ENCODE measurements around the gene ARHGAP22. TPM values are rescaled to one million over a fixed set of nuclear protein-coding genes. Genes with fewer than 3 reads are reported as not detected.

Gene ARHGAP22
- polyA plus RNA-seq, 1 experiment, result 7.2 TPM

DNA sequence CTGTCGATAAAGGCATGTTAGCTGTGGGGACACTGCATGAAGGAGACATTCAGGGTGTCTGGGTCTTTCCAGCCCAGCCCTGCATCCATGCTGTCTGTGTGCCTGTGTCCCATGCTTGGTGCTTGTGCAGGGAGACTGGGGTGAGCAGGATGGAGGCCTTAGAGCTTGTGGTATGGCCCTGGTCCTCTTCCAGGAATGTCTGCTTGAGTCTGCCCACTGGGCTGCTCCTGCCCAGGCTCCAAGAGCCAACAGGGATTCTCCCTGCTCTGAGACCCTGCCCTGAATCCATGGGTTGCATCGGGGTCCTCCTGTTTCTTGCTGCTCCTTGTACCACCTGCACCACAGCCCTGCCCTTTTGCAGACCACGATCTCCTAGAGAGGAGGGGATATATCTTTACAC is 31.4 kb upstream of the ARHGAP22 start:
- H3K36me3 ChIP-seq (ENCODE audit: control insufficient read depth, insufficient read depth, low read length), result no peaks in the 10 kb centered on the region
- no peak for DNase-seq (ENCODE audit: low read depth)
- TF ChIP-seq, protein P1, sequence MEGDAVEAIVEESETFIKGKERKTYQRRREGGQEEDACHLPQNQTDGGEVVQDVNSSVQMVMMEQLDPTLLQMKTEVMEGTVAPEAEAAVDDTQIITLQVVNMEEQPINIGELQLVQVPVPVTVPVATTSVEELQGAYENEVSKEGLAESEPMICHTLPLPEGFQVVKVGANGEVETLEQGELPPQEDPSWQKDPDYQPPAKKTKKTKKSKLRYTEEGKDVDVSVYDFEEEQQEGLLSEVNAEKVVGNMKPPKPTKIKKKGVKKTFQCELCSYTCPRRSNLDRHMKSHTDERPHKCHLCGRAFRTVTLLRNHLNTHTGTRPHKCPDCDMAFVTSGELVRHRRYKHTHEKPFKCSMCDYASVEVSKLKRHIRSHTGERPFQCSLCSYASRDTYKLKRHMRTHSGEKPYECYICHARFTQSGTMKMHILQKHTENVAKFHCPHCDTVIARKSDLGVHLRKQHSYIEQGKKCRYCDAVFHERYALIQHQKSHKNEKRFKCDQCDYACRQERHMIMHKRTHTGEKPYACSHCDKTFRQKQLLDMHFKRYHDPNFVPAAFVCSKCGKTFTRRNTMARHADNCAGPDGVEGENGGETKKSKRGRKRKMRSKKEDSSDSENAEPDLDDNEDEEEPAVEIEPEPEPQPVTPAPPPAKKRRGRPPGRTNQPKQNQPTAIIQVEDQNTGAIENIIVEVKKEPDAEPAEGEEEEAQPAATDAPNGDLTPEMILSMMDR (IDR thresholded peaks at IDR 0.05; ENCODE audit: insufficient read depth, low read depth, low read length), result no peak
- CTCF ChIA-PET, result interaction anchor here (0.6 to 13.8 kb wide), 3 partner anchors 21 to 54 kb away, joined by 3 to 97 read pairs (median 5); no protein-coding TSS in a partner anchor
- H3K4me3 ChIP-seq (ENCODE audit: low read depth, low read length), result no peak overlapping the region
- no peaks in the 10 kb centered on the region for H3K27me3 ChIP-seq (ENCODE audit: control insufficient read depth, insufficient read depth, low read length)
- POLR2A ChIA-PET, result no interaction called here

DNA sequence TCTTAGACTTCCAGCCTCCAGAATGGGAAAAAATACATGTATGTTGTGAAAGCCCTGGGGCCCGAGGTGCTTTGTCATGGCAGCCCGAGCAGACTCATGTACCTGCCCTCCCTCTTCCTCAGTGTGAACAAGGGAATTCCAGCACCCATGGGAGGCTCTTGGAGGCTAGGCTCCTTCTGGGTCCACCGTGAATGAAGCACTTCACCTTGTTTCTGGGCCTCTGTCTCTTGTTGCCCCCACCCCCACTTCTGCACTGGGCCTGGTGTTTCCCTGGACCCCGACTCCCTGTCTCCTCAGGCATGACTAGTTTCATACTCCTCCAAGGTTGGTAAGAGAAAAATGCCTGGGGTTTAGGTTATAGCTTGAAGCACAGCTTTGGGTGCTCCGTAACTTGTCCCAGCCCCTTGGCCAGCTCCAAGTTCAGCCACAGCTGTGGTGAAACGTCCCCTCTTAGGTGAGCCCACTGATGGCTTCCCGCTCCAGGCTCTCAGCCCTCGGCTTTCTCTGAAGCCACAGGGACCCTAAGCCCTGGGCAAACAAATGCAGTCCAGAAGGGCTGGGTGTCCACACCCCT is 30.2 kb upstream of the ARHGAP22 start:
- DNase-seq (ENCODE audit: low read depth), result no peak
- TF ChIP-seq, protein P1 (IDR thresholded peaks at IDR 0.05; ENCODE audit: insufficient read depth, low read depth, low read length), result no peak
- Histone ChIP-seq H3K4me3 (ENCODE audit: low read depth, low read length) (no peak overlapping the region), H3K36me3 (ENCODE audit: control insufficient read depth, insufficient read depth, low read length) (no peaks in the 10 kb centered on the region), H3K27me3 (ENCODE audit: control insufficient read depth, insufficient read depth, low read length) (no peaks in the 10 kb centered on the region)
- ChIA-PET POLR2A (no interaction called here), CTCF (interaction anchor here (1.1 to 13.8 kb wide), 3 partner anchors 9 to 27 kb away, joined by 3 to 97 read pairs (median 5); no protein-coding TSS in a partner anchor)

GRCh38 chr10:48634198-48634983 is 29.5 kb upstream of the ARHGAP22 start:
- ChIA-PET CTCF (interaction anchor here (0.6 to 13.8 kb wide), 4 partner anchors 8 to 499 kb away, joined by 3 to 97 read pairs (median 6); no protein-coding TSS in a partner anchor), POLR2A (no interaction called here)
- peak; percentile 31 for DNase-seq (ENCODE audit: low read depth)
- TF ChIP-seq, protein P1 (IDR thresholded peaks at IDR 0.05; ENCODE audit: insufficient read depth, low read depth, low read length), result no peak
- Histone ChIP-seq H3K27me3 (ENCODE audit: control insufficient read depth, insufficient read depth, low read length) (no peaks in the 10 kb centered on the region), H3K36me3 (ENCODE audit: control insufficient read depth, insufficient read depth, low read length) (no peaks in the 10 kb centered on the region), H3K4me3 (ENCODE audit: low read depth, low read length) (no peak overlapping the region)

DNA sequence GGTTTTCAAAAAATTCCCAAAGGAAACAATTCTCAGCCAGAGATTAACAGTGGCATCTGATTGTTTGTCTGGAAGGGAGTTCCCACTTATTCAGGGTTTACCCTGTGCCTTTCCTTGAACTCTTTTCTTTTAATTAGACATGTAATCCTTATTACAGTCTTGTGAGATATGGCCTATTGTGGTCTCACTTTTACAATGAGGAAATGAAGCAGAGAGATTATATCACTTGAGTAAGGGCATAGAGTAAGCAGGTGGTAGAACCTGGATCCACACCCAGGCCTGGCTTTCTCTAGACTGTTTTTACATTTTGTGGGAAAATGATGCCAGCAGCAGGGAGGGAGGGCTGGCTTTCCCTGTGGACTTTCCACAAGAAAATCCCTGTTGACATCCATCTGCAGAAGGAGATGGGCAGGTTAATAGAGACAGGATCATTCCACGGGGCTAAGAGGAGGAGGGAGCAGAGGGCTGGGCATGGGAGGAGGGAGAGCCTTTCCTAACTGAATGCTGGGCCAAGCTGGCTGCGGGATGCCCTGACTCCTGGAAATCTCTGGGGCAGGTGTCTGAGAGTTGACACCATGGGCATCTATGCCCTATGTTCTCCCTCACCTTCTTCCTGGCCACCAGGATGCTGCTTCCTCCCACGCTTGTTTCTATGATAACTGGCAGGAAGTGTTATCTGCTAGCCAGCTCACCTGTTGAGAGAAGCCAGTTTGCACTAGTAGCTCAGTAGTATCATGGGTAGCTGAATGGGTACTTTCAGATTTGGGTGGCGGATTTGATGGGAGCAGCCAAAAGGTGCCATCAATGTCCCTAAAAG is 28.7 kb upstream of the ARHGAP22 start:
- no peaks in the 10 kb centered on the region for H3K36me3 ChIP-seq (ENCODE audit: control insufficient read depth, insufficient read depth, low read length)
- POLR2A ChIA-PET, result no interaction called here
- H3K4me3 ChIP-seq (ENCODE audit: low read depth, low read length), result no peak overlapping the region
- H3K27me3 ChIP-seq (ENCODE audit: control insufficient read depth, insufficient read depth, low read length), result no peaks in the 10 kb centered on the region
- TF ChIP-seq, protein P1 (IDR thresholded peaks at IDR 0.05; ENCODE audit: insufficient read depth, low read depth, low read length), result no peak
- CTCF ChIA-PET, result interaction anchor here (0.6 to 13.8 kb wide), 3 partner anchors 24 to 499 kb away, joined by 3 to 97 read pairs (median 10); no protein-coding TSS in a partner anchor
- DNase-seq (ENCODE audit: low read depth), result no peak

Data from BJ (cell line).